Suppressor macrophage treated with lipopolysaccharide for 1 hour (primary cell): Measurements from ENCODE around the gene NARS2.
"Not testable (repeated sequence)": the region's sequence is repeated elsewhere in the genome, so short reads cannot be mapped to it uniquely, and the experiment has no call there.

Experiments used
- DNase-seq, 3 donors: peaks; one replicate each; pipeline ENCODE4 v3.0.0-alpha.2; 2020 to 2022

The NARS2 gene

DNA sequence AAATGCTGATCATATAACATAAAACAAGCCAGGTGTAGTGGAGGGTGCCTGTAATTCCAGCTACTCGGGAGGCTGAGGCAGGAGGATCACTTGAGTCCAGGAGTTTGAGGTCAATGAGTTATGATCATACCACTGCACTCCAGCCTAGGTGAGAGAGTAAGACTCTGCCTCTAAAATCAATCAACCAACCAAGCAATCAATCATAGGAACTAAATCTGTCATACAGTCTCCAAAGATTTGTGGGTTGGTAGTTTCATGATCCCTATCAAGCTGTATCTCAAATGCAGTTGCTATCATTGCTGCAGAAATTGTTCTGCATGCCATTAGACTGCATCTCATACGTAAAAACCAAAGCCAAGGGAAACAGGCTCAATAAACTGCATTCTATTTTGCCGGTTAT is 33.1 kb downstream of the NARS2 start:
- no peak for DNase-seq

DNA sequence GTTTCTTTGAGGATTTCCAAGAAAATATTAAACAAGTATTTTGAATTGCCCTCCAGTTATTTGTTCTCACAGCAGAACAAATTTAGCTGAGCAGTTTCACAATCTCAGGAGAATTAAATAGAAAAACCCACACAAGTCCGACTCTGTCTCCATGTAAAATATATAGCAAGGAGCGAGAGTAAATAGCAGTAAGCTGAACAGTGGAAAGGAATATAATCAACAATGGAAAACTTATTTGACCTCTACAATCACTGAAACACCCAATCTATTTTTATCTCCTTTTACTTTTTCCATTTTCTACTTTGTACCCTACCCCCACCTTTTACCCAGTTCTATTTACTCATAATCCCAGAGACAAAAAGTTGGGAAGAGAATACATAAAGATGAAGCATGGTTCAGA is 34.4 kb downstream of the NARS2 start:
- no peak for DNase-seq

DNA sequence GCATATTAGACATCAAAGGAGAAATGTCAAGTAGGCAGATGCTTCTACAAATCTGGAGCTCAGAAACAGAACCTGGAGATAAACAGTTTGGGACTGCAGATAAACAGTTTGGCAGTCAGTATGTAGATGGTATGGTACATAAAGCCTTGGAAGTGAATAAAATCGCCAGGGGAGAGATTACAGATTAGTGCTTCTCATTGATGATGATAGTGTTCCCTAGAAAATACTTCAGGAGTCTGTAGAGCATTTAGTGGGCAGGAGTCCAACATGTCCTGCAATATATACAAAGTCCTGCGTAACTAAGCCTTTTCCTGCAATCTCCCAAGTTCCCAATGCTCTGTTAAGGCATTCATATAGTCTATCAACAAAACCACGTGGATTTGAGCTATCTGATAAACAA is 35.2 kb downstream of the NARS2 start:
- DNase-seq, result no peak

DNA sequence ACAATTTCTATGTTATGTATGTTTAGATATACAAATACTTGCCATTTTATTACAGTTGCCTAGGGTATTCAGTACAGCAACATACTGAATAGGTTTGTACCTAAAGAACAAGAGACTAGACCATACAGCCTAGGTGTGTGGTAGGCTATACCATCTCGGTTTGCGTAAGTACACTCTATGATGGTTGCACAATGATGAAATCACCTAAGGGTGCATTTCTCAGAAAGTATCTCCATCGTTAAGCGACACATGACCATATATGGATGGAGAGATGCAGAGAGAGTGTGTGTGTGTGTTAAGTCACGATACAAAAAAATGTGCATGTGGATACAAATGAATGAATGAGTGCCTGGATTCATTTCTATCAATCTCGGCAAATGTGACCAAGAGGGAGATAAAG is 37.7 kb downstream of the NARS2 start:
- DNase-seq, result no peak

GRCh38 chr11:78535920-78536319 is 38.7 kb downstream of the NARS2 start:
- DNase-seq, result peak in 2 of 3 donors; percentile 24 to 40

GRCh38 chr11:78535027-78535426 is 39.6 kb downstream of the NARS2 start:
- no peak for DNase-seq

DNA sequence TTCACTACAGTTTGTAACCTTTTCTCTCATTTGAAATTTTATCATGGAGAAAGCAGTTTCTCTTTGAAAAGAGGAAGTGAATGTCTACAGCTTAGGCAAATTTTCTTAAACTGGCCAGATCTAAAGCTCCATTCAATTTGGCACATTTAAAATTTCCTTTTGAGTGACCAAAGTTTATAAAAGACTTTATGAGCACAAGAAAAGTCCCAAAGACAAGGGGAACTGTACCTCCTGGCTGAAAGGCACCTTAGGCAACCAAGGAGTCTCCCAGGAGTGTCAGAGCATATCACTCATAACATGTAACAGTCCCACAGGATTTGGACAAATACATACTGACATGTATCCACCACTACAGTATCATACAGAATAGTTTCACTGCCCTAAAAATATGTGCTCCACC is 41.3 kb downstream of the NARS2 start:
- DNase-seq, result peak; percentile 58 to 85 (median 74)

DNA sequence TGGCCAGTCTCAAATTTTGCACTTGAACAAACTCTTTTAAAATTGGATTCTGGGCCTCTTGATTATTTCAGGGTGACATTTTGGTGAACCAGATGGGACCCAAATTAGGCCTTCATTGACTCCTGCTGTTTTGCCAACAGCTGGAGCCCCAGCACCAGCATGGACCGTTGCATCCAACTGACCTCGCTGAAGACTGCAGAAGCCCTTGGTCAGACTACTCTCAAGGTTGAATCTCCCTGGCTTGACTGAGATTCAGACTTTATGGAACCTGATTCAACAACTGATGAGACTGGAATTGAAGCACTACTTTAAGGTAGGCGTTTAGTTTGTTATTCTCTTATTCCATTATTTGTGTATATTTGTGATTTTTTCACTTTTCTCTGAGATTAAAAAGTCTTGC is 41.7 kb downstream of the NARS2 start:
- peak in 1 of 3 donors; percentile 2 for DNase-seq

GRCh38 chr11:78526497-78527146 is 48.0 kb downstream of the NARS2 start:
- no peak for DNase-seq

DNA sequence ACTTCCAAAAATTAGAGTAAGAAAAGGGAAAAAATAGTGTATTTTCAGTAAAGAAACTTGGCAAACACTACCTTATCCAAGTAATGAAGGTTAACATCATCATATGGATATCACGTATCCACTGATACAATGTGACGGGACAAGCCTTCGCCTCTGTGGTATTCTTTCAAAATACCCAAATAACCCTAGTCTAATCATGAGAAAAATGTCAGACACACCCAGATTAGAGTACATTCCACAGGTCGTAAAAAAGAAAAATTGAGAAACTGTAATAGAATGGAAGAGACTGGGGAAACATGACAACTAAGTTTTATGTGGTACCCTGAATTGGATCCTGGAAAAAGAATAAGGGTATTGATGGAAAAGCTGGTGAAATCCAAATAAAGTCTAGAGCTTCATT is 48.9 kb downstream of the NARS2 start:
- no peak for DNase-seq

DNA sequence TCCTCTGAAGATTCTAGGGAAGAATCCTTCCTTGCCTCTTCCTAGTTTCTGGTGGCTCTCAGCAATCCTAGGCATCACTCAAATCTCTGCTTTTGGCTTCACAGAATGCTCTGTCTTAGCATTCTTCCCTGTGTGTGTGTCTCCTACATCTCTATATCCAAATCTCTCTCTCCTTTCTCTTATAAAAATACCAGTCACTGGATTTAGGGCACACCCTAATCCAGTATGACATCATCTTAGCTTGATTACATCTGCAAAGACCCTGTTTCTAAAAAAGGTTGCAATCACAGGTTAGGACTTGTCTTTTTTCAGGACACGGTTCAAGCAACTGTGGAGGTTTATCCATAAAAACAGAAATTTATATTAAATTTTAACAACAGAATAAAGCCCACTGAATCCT is 54.4 kb downstream of the NARS2 start:
- DNase-seq, result no peak

GRCh38 chr11:78516281-78516680 is 58.4 kb downstream of the NARS2 start:
- no peak for DNase-seq

- DNase-seq, result no peak
Observed at GRCh38 chr11:78514922-78515502, 59.7 kb downstream of the NARS2 start.

DNA sequence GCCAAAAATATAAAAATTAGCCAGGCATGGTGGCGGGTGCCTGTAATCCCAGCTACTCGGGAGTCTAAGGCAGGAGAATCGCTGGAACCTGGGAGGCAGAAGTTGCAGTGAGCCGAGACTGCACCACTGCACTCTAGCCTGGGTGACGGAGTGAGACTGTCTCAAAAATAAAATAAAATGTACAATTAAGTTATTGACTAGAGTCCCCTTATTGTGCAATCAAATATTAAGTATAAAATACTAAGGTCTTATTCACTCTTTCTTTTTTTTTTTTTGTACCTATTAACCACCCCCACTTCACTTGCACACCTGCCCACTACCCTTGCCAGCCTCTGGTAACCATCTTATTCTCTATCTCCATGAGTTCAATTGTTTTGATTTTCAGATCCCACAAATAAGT is 61.6 kb downstream of the NARS2 start:
- not testable (repeated sequence) for DNase-seq

GRCh38 chr11:78510597-78510996 is 64.1 kb downstream of the NARS2 start:
- no peak for DNase-seq

DNA sequence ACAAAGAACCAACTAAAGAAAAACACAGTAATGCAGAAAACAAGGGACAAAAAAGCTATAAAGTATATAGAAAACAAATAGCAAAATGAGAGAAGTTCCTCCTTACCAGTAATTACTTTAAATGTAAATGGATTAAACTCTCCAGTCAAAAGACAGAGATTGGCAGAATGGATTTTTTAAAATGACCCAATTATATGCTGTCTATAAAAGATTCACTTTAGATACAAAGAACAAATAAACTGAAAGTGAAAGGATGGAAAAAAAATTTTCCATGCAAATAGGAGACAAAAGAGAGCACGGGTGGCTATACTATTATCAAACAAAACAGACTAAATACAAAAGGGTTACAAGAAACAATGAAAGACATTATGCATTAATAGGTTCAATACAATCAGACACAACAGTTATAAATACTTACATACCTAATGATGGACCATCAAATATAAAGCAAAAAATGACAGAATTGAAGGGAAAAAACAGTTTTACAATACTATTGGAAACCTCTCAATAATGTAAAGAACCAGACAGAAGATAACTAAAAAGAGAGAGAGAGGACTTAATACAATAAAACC is 64.6 kb downstream of the NARS2 start:
- DNase-seq, result no peak

GRCh38 chr11:78504708-78505107 is 70.0 kb downstream of the NARS2 start:
- DNase-seq, result no peak

- DNase-seq, result no peak
Observed at GRCh38 chr11:78504181-78504580, 70.5 kb downstream of the NARS2 start.

DNA sequence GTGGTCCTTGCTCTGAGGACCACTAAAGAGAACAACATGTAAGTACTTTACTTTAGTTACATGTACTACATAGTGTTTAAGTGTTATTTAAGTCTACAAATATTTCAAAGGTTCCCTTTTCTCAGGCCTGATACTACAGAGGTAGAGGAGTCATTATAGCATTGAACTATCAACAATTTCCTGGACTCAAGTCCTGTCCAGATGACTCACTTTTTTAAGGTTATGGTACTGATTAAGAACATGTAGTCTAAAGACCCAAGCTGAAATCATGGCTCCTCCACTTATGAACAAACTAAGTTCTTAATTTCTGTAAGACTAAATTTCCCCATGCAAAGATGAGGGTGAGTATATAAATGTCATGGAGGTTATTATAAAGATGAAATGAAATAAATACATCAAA is 74.7 kb downstream of the NARS2 start:
- no peak for DNase-seq

- peak in 2 of 3 donors; percentile 8 to 14 for DNase-seq
Observed at GRCh38 chr11:78497293-78497692, 77.4 kb downstream of the NARS2 start.

DNA sequence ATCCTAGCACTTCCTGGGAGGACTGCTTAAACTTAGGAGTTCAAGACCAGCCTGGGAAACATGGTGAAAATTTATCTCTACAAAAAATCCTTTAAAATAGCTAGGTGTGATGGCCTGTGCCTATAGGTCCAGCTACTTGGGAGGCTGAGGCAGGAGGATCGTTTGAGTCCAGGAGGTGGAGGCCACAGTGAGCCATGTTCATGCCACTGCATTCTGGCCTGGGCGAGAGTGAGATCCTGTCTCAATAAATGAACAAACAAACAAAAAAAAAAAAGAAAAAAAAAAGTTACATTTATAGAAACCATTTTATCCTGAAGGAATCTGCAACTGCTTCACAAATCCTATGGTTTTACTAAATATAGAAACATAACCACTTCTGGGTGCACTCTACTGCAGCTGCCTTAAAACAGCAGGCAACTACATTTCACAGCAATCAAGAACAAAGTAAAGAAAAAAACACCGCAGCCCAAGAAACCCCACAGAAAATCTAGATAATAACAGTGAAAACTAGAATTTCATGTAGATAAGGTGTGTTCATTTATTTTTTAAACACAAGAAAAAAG is 81.2 kb downstream of the NARS2 start:
- DNase-seq, result no peak

DNA sequence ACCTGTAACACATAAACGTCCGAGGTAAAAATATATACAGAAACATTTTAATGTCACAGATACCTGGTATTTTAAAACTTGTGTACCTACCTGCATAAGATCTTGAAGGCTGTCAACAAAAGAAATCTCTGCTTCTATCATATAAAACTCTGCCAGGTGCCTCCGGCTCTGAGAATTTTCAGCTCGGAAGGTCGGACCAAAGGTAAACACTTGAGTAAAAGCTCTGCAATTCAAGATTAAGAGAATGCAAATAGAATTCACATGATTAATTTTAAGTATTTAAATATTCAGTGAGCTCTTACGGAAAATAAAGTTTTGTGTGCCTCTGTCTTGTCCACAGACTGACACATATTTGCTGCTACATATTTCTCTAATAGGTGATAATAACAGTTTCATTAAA is 81.7 kb downstream of the NARS2 start:
- no peak for DNase-seq

- DNase-seq, result no peak
Observed at GRCh38 chr11:78489184-78489583, 85.5 kb downstream of the NARS2 start.

DNA sequence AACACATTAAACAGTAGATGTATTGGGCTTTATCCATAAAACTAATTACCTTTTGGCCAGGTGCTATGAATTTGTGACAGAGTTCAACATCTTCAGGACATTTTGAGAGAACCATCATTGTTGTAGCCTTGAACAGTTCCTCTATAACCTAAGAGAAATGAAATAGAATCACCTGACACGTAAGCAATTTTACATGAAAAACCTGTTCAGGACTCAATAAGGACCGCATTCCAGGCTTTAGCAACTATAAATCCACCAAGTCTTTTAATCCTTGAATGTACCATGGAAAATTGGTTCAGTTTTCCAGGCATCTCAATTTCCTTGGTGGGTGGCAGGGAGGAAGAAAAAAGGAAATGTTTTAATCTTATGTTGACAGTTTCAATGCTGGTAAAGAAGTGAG is 96.1 kb downstream of the NARS2 start:
- no peak for DNase-seq
